Sciatic nerve (tissue), 2 donors: ENCODE measurements around the gene P2RY11. TPM values are rescaled to one million over a fixed set of nuclear protein-coding genes. Genes with fewer than 3 reads are reported as not detected.

Source experiments
- ATAC-seq: fragments of 200-7000 bp; cut with Tn5 transposase; one replicate; pipeline ENCODE4 v1.9.1; 2020; ENCODE audit warnings: mild to moderate bottlenecking, moderate library complexity
- DNase-seq: peaks from one replicate; pipeline ENCODE4 v3.0.0-alpha.2; 2020; ENCODE audit warnings: low spot score
- intact Hi-C: fragments of 100-400 bp; cut with DNase I; formaldehyde crosslinking; loops from one replicate; pipeline ENCODE4 v1.14.2; 2022
- total RNA-seq: library from RNA; stranded (reverse); fragmentation: NEBNext Ultra II Directional; extraction: Animal tissue kit (Norgen Biotek cat#: 25700); gene quantifications from one replicate; pipeline ENCODE4 v1.2.1, GENCODE V29; 2021
- donor health status: DM: no; HTN: no; CAD: no.
- donor health status: DM: no; HTN: no; CAD: no.

P2RY11 gene
- total RNA-seq, 1 donor from 2014 or later = 9.9 TPM

DNA sequence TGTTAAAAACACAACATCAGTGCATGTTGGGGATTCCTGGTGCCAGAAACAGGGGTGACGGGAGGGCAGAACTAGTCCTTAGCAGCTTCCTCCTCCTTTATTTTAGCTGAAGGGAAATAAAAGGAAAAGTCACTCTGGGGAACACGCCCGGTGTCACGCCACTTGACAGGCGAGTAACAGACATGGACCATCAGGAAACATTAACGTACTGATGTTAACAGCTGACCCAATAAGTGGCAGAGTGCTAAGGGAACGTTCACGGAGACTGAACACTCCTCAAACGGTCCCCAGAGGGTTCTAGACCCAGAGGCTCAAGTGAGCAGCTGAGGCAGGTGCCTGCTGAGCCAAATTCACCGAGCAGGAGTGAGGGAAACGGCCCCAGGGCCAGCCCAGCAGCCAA, 22.1 kb downstream of the P2RY11 start:
- ATAC-seq (no peak), DNase-seq (no peak)
- intact Hi-C loops = no loop called here

DNA sequence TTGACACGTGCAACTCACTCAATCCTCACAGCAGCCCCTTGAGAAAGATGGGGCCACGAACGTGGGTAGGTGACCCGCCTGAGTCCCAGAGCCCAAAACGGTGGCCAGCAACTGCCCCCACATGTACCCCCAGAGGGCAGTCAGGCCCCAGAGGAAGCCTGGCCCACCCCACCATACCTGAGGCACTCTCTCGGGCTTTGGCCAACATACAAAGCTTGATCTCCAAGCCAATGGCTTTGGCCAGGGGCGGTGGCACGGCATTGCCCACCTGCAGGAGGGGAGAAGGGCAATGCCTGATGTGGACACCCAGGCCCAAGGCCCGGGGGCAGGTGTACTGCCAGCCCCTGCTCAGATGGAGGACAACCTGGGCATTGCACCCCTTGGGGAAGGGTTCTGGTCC, 22.5 kb downstream of the P2RY11 start:
- ATAC-seq = no peak
- intact Hi-C loops = no loop called here
- no peak for DNase-seq

DNA sequence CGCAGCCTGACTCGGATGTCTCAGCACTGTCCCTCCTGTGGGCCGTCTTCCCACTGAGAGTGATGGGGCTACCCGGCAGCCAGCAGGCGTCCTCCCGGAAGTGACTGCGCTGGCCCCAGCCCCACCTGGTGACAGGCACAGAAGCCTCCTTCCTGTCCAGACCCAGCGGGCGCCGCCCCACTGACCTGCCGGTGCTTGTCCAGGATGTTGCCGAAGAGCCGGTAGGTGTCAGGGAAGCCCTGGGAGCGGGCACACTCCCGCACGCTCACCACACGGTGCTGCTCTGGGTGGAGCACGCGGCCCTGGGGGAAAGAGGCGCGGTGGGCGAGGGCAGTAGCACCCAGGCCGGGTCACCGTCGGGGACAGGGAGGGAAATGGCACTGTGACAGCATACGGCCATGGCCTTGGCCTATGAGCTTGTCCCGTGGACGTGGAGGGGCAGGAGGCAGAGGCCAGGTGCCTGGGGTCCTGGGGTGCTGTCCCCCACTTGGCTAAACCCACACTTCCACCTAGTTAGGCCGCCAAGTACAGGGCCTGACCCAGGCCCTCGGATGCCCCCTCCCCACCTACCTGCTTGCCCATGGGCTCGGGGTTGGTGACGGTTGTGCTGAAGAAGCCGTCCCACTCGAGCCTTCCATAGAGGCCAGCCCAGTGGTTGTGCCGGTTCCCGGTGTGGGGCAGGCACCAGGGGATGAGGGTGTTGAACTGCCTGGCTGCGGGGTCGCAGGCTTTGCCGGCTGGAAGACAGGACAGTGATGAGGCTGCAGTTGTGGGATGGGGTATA, 24.2 kb downstream of the P2RY11 start:
- no peak for DNase-seq
- intact Hi-C loops = no loop called here
- no peak for ATAC-seq

DNA sequence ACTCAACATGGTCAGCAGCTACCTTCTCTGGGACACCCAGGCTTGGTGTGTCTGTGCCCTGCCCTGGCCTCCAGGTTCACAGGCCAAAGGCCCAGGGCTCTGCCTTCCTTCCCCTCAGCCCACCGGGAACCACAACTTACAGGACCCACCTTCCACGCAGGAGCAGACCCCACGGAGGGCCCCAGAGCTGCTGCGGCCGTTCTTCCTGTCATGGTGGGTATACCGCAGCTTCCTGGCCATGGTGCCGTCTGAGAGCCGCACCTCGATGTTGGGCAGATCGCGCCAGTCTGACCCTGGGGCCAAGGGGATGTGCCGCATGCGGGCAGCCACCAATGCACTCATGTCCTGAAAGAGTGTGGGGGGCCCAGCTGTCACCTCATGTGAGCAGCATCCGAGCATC, 25.4 kb downstream of the P2RY11 start:
- ATAC-seq (no peak), DNase-seq (no peak)
- intact Hi-C loops = no loop called here

DNA sequence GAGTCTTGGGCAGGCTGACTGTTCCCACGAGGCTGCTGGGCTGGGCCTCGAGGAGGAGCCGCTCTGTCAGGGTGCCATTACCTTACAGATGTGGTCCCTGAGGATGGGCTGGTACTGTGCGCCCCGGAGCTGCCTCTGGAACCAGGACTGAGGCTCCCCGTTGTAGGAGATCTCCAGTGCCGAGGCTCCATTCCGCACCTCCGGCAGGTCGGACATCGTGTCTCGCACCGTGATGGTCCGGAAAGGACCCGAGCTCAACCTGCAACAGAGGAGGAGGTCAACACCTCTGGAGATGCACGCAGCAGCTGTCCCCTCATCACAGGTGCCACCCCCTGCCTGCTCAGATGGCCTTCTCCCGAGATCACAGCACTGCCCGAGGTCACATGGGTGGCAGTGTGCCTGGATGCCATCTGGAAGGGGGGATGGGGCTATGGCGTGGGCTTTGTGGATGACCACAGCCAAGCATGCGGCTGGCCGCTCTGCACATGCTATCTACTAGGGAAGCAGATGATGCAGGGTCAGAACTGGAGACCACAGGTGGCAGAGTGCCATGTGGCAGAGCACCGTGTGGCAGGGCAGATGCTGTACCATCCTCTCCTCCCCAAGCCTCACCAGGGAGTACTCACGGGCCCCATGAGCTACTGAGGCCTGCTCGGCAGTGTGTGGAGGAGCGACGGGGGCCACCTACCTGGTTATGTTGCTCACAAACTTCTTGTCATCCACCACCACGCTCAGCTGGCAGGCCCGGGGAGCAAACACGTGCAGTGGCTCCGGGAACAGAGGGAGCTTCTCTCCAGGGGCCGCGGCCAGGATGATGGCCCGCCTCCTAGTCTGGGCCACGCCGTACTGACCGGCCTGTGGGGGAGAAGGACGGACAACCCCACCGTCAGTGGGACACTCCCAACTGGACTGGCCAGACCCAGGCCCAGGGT, 26.5 kb downstream of the P2RY11 start:
- intact Hi-C loops = no loop called here
- DNase-seq (no peak), ATAC-seq (no peak)

DNA sequence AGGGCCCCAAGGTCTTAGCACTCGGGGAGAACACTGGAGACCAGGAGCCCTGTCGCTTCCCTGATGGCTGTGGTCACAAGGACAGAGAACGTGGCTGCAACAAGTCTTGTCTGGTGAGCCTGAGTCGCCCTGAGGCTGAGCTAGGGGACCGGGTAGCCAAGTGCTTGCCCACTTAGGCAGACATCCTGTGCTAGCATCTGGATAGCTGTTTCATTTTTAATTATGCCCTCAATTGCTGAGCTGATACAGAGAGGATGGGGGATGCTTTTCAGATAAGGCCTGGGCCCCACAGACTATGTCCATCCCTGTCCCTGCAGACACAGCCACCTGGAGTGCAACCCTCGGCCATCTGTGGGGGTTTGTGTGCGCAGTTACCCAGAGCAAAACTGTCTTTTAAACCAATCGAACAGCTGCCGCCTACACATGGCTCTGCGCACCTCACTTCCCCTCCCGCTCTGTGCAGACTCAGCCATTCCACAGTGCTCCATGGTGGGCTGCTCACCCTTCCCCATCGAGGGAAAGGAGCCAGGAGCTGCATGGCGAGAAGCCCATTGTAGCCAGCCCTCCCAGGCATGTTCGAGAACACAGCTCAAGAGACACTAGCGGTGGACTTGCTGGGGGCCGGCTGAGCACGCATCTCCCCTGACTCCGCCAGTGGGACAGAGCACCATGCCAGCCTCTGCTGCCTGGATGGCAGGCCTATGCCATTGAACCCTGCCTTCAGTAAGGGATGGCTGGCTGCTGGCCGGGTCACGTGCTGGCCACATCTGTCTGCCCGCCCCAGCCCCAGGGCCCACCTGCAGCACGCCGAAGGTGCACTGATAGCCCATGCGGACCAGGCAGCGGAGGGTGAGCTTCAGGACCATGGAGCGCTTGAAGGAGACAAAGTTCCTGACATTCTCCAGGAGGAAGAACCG, 27.6 kb downstream of the P2RY11 start:
- DNase-seq = no peak
- ATAC-seq = no peak
- intact Hi-C loops = no loop called here

DNA sequence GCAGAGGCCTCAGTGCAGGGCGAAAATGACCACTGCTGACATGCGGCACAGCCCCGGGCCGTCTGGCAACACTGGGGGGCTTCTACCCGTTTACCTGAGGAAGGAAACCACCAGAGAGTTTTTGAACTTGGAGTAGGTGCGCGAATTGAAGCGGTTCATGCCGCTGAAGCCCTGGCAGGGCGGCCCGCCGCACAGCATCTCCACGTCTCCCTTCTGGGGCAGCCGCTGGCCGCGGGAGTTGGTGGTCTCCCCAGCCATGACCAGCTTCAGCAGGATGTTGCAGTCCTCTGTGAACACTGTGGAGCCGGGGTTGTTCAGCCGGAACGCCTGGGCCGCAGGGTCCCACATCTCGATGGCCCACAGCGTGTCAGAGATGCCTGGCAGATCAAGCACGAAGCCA, 28.5 kb downstream of the P2RY11 start:
- DNase-seq (no peak), ATAC-seq (no peak)
- intact Hi-C loops = no loop called here

DNA sequence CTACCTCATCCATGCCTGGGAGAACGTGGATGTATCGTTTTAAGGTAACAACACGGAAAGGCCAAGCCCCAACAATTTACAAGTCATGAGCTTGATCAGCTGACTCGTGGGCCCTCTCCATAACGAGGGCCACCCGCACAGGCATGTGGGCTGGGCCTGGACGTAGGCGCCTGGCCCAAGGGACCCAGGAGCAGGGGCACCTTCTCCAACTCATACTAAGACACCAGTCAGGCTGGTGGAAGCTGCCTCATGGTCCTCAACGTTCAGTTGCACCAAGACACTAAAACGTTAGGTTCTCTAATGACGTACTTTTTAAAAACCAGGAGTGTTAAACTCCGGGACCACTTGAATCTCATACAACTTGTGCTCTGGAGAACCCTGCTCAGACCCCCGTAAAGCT, 30.0 kb downstream of the P2RY11 start:
- ATAC-seq (no peak), DNase-seq (no peak)
- intact Hi-C loops = no loop called here

DNA sequence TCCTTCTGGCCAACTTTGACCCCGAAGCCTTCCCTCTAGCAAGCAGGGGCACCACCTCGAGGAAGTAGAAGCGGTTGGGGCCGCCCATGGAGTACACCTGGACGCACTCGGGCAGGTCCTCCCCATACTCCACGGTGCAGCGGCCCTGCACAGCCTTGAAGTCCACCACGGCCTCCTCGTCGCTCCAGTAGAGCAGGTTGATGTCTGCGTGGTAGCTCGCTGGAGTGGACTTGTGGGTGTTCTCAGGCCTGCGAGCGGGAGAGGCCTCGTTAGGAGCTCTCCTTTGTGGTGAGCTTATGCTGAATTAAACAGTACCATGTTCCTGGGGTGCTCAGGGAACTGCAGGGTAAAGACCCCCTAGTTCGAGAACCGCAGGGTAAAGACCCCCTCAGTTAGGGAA, 30.5 kb downstream of the P2RY11 start:
- ATAC-seq (no peak), DNase-seq (no peak)
- intact Hi-C loops = no loop called here

DNA sequence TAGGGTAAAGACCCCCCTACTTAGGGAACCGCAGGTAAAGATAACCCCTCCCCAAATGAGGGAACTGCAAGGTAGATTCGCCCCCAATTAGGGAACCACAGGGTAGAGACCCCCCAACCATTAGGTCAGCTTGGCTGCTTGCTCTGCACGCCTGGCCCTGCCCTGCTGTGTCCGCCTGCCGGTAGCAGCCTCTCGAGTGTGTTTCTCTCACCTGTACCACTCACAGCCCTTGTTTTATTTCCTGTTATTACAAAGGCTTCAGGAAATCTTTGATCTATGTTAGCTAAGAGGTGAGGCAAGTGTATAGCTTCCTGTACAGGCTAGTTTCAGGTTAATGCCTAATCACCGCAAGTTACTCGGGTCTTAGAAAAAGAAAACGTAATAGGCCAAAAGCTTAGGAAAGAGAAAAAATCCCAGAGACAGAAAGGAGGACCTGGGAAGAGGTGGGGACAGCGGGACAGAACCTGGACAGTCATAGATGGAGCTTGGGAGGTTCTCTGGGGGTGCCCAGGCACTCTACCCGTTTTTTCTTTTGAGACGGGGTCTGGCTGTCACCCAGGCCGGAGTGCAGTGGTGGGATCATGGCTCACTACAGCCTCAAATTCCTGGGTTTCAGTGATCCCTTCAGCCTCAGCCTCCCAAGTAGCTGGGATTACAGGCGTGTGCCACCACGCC, 31.3 kb downstream of the P2RY11 start:
- ATAC-seq = no peak
- no peak for DNase-seq
- intact Hi-C loops = no loop called here

DNA sequence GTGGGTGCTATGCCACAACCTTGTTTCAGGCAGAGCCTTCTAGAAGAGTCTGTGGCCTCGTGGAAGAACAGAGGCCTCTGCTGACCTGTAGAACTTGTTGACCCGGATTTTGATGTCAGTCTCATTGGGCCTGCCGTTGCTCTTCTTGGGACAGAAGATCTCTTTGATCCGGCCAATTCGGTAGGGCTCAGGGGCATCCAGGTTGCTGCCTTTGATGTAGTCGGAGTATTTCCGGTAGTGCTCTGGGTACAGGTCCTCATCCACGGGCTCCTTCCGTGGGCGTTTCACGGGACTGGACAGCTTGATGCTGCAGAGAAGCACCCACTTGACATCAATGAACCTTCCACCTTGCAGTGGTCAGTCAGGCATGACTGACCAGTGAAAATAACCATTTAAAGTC, 32.2 kb downstream of the P2RY11 start:
- intact Hi-C loops = no loop called here
- DNase-seq = no peak
- ATAC-seq = no peak

DNA sequence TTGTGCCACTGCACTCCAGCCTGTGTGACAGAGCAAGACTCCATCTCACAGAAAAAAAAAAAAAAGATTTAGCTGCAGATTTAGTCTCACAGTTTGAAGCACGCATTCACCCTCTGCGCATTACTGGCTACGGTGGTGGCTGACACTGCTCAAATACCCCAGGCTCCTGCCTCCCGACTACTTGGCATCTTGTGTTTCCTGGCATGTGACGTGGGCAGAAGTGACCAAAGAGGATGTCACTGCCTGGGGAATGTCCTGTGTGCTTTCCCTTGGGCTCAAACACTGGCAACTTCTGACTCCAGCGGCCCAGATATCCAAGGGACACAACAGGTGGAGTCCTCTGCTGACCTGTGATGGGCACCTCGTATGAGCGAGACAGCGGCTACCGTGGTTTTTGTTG, 32.9 kb downstream of the P2RY11 start:
- intact Hi-C loops = no loop called here
- DNase-seq (no peak), ATAC-seq (peak; percentile 30)

DNA sequence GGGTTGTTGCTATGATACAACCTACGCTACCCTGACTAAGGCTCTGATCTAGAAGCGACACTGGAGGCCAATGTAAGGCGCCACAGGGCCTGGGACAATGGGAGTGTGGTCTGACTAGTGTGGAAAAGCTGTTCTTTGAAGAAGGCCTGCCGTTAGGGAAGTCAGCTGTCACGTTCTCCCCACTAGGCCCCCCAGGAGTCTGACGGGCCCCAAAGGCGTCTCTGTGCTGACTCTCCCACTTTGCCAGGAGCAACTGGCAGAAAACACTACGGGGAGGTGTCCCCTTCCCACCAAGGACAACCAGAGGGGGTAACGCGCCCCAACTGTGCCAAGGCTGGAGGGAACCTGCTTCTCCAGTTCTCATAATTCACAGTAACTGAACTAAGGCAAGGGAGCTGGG, 33.5 kb downstream of the P2RY11 start:
- ATAC-seq (no peak), DNase-seq (no peak)
- intact Hi-C loops = no loop called here

DNA sequence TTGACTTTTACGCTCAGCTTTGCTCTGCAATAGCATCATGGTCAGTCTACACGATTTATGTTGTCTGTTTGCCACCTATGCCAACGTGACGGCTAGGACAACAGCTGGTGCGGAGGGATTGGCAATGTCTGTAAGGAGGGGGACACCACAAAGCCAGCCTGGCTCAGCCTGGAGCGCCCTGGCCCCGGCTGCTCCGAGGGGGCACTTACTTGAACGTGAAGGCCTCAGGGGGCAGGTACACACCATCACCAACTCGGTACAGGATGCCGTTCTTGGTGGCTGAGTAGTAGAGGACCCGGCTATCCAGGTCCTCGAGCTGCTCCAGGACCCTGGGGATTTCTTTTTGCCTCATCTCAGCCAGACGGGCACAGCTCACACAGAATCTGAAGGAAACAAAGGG, 34.6 kb downstream of the P2RY11 start:
- intact Hi-C loops = no loop called here

DNA sequence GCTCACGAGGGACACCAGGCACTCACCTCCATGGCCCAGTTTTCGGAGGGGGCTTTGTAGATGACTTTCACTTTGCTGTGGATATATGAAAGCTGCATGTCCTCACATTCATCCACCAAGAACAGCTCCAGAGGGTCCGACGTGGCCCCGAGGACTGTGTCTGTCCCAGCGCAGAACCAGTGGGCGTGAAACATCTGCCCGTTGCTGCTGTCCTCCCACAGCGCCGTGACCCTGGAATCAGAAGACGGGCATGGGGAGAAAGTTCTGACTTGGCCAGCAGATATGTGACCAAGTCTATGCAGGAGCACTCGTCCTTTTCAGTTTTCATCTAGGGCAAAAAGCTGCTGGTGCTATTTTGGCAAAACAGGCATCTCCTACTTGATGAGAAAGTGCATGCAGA, 37.9 kb downstream of the P2RY11 start:
- ATAC-seq (no peak), DNase-seq (no peak)
- intact Hi-C loops = no loop called here

More for the DNA sequence above, 34.6 kb downstream of the P2RY11 start:
- no peak for DNase-seq
- no peak for ATAC-seq

DNA sequence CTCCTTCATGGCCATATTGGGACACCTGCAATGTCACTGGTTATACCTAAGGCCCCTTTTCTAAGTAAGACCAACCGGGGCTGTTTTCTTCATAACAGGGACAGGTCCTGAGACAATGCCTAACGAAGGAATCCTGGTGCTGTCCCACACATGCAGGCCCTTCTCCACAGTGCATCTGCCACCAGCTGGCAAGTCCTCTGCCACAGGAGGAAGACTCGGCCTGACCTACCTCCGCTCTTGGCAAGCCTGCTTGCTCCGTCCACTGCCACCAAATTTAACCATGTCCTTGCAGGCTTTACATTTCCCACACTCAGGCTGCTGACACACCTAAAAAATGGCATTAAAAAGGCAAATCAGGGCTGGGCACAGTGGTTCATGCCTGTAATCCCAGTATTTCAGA, 40.0 kb downstream of the P2RY11 start:
- intact Hi-C loops = no loop called here
- ATAC-seq = no peak
- DNase-seq = no peak

DNA sequence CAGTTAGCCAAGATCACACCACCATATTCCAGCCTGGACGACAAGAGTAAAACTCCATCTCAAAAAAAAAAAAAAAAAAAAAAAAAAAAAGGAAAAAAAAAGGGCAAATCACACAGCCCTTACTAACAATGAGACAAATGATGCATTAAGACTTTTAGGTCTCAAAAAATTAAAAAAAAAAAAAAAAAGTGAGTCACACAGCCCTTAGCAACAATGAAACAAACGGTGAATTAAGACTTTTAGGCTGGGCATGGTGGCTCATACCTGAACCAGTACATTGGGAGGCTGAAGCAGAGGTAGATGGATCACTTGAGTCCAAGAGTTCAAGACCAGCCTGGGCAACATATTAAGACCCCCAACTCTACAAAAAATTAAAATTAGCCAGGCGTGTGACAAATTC, 40.6 kb downstream of the P2RY11 start:
- ATAC-seq = no peak
- intact Hi-C loops = no loop called here
- no peak for DNase-seq

DNA sequence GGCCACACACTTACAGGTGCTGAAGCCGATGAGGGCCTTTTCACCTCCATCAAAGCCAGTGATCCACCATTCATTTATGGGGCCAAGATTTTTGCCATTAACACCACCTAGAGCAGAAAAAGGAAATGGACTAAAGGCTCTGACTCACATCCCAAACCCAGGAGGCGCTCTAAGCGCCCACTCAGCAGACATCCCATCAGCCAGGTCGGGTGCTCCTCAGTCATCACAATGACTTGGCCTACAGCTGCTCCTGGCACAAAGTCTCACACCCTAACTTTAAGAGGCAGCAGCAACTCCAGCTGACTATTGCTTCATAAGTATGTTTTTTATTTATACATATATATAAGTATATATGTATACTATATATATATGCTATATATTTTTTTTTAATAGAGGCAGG, 44.3 kb downstream of the P2RY11 start:
- ATAC-seq = no peak
- DNase-seq = no peak
- intact Hi-C loops = no loop called here

DNA sequence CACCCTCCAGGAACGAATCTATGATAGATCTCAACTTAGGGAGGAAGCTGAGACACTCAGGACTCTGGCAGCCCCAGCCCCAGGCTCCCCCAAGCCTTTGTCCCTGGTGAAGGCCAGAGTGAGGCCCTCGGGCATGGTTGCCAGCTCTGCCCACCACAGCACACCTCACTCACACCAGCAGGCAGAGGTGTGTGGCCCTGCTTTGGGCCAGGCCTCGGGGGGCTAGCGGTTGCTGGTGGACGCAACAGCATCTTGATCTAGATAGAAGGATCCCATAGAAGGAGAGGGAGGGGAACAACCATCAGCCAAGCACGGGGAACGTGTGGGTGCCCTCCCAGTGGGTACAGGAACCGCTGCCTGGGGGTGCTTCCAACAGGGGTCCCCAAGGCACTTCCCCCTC, 46.6 kb downstream of the P2RY11 start:
- ATAC-seq (no peak), DNase-seq (no peak)
- intact Hi-C loops = no loop called here
